Neutrophil (primary cell): ENCODE results near the gene LYRM1.

ENCODE experiments used
- H3K27ac ChIP-seq: fragments of 200-600 bp; sonication (generic); 2 replicates; pipeline ENCODE4 v1.5.1; 2016; ENCODE audit warnings: mild to moderate bottlenecking, moderate library complexity
- H3K27me3 ChIP-seq: fragments of 200-600 bp; sonication (generic); 2 replicates; pipeline ENCODE4 v1.6.0; 2016; ENCODE audit warnings: mild to moderate bottlenecking
- H3K36me3 ChIP-seq: fragments of 200-600 bp; sonication (generic); 2 replicates; pipeline ENCODE4 v1.5.1; 2017
- H3K4me1 ChIP-seq, 2 experiments: fragments of 200-600 bp in 1 of 2; sonication (generic) in 1 of 2; 1 replicate in 1 of 2; 2 replicates in 1 of 2; pipeline versions ENCODE4 v1.5.1 to v1.6.1; 2013 to 2016; ENCODE audit warnings: low read depth in 1 of 2, low read length in 1 of 2, mild to moderate bottlenecking in 1 of 2, moderate library complexity in 1 of 2; ENCODE audit not compliant: control insufficient read depth in 1 of 2, insufficient read depth in 1 of 2
- H3K4me3 ChIP-seq, 2 experiments: fragments of 200-600 bp in 1 of 2; sonication (generic) in 1 of 2; 1 replicate in 1 of 2; 2 replicates in 1 of 2; pipeline ENCODE4 v1.5.1; 2013 to 2016; ENCODE audit warnings: low read depth in 1 of 2, low read length in 1 of 2, mild to moderate bottlenecking in 1 of 2, moderate library complexity in 1 of 2
- H3K9me3 ChIP-seq: fragments of 200-600 bp; sonication (generic); 2 replicates; pipeline ENCODE4 v1.5.1; 2016
- TF ChIP-seq, protein P1 (sequence below): fragments of 200-600 bp; sonication (generic); IDR thresholded peaks from 2 replicates; pipeline ENCODE4 v1.5.1; 2016; ENCODE audit warnings: antibody characterized with exemption

Gene LYRM1

DNA sequence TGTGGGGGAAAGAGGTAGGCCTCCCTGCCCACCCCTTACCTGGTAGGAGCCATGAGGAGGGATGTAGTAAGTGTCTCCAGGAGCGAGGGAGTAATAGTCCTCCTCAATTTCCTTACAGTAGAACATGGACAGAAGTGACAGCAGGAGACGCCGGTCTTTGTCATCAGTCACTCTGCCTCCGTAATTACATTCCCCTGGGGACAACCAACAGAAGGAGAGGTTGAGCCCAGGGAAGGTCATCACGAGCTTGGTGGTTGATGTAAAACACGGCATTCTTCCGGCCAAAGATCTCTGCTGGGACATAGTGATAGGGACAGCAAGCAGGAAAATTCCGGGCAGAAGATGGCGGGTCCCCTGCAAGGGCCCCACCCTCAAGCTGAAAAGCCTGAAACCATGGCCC lies 47.9 kb downstream of the LYRM1 start:
- TF ChIP-seq, protein P1, sequence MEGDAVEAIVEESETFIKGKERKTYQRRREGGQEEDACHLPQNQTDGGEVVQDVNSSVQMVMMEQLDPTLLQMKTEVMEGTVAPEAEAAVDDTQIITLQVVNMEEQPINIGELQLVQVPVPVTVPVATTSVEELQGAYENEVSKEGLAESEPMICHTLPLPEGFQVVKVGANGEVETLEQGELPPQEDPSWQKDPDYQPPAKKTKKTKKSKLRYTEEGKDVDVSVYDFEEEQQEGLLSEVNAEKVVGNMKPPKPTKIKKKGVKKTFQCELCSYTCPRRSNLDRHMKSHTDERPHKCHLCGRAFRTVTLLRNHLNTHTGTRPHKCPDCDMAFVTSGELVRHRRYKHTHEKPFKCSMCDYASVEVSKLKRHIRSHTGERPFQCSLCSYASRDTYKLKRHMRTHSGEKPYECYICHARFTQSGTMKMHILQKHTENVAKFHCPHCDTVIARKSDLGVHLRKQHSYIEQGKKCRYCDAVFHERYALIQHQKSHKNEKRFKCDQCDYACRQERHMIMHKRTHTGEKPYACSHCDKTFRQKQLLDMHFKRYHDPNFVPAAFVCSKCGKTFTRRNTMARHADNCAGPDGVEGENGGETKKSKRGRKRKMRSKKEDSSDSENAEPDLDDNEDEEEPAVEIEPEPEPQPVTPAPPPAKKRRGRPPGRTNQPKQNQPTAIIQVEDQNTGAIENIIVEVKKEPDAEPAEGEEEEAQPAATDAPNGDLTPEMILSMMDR: no peak
- no peaks in the 10 kb centered on the region for H3K36me3 ChIP-seq

DNA sequence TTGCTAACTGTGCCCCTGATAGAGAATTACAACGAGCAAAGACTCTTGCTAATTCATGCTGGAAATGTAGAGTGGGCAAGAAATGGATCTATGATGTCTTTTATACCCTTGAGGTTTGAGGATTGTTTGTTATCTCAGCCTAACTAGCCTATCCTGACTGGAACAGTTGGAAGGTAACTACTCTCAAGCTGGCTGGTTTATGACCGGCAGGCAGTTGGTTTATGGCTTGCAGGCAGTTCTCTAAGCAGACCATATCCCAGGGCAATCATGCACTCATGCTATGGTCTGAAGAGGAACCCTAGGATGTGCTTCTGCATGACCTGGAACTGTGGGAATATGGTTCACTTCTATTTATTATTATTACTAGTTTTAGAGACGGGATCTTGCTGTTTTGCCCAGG lies 49.1 kb downstream of the LYRM1 start:
- H3K36me3 ChIP-seq: no peaks in the 10 kb centered on the region
- H3K9me3 ChIP-seq: no peaks in the 10 kb centered on the region
- no peak overlapping the region for H3K4me3 ChIP-seq
- no peaks in the 10 kb centered on the region for H3K4me1 ChIP-seq
- H3K27me3 ChIP-seq: no peaks in the 10 kb centered on the region
- TF ChIP-seq, protein P1: no peak
- H3K27ac ChIP-seq: no peak overlapping the region

More for the DNA sequence above, 47.9 kb downstream of the LYRM1 start:
- Histone ChIP-seq H3K9me3 (no peaks in the 10 kb centered on the region), H3K4me1 (no peaks in the 10 kb centered on the region), H3K4me3 (no peak overlapping the region), H3K27ac (no peak overlapping the region), H3K27me3 (no peaks in the 10 kb centered on the region)

DNA sequence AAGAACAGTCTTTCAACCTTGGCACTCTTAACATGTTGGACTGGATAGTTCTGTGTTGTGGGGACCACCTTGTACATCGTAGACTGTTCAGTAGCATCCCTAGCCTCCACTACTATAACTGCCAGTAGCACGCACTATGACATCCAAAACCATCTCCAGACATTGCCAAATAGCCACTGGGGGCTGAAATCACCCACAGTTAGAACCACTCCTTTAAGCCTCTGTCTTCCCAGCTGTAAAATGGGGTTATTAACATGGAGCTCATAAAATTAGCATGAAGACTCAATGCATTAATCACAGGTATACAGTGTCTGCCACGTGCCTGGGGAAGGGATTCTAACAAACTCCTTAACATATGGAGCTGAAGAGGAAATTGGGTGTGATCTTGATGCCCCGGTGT lies 49.7 kb downstream of the LYRM1 start:
- H3K27ac ChIP-seq: no peak overlapping the region
- H3K9me3 ChIP-seq: no peaks in the 10 kb centered on the region
- no peaks in the 10 kb centered on the region for H3K27me3 ChIP-seq
- no peaks in the 10 kb centered on the region for H3K4me1 ChIP-seq
- H3K4me3 ChIP-seq: no peak overlapping the region
- H3K36me3 ChIP-seq: no peaks in the 10 kb centered on the region
- TF ChIP-seq, protein P1: no peak

DNA sequence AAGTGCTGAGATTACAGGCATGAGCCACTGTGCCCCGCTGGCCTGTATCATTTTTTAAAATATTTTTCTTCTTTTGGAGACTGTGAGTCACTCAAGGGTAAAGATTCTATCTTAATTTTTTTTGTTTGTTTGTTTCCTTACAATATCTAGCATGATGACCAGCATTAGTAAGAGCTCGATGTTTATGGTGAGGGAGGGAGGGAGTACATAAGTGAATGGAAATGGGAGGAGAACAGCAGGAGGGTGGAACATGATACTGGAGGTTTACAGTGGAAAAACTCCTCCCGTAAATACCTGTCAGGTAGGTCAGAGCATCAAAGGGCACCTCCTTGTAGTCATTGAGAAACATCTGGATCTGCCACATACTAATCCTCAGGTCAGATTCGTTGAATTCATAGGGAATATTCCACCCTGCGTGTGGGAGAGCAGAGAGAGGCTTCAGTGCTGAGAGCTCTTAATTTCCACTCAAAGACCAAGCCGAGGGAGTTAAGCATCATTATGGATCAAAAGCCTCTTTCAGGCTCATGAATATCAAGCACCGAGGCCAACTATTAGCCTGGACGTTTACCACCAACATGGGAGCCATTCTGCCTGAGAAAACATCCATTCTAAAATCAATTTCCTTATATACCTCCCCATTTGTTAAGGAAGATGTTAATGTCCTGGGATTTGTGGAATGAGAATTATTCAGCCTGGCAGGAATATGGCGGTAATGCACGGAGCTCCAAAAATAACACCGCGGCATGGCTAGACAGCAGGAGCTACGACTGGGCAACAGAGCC lies 51.8 kb downstream of the LYRM1 start:
- no peak overlapping the region for H3K4me3 ChIP-seq
- no peaks in the 10 kb centered on the region for H3K27me3 ChIP-seq
- H3K4me1 ChIP-seq: no peaks in the 10 kb centered on the region
- H3K36me3 ChIP-seq: no peaks in the 10 kb centered on the region
- TF ChIP-seq, protein P1: no peak
- H3K27ac ChIP-seq: no peak overlapping the region
- H3K9me3 ChIP-seq: no peaks in the 10 kb centered on the region

DNA sequence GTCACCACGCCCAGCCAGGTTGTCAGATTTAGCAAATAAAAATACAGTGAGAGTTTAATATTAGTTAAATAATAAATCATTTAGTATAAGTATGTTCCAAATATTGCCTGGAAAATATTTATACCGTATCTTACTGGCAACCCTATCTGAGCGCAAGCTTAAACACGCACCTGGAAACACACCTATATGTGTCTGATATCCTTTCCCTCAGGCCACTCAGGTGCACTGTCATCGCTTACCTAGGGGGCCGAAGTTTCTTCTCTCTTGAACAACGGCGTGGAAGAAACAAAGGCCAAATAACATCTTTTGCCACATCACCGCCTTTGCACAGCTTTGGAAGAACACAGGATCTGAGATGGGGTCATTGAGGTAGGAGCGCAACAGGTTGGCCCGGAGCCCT lies 54.0 kb downstream of the LYRM1 start:
- Histone ChIP-seq H3K27me3 (no peaks in the 10 kb centered on the region), H3K4me3 (no peak overlapping the region), H3K27ac (no peak overlapping the region), H3K4me1 (no peaks in the 10 kb centered on the region), H3K36me3 (no peaks in the 10 kb centered on the region), H3K9me3 (no peaks in the 10 kb centered on the region)
- TF ChIP-seq, protein P1: no peak
